Measurements from ENCODE around the gene CRIM1.

Gene CRIM1

DNA sequence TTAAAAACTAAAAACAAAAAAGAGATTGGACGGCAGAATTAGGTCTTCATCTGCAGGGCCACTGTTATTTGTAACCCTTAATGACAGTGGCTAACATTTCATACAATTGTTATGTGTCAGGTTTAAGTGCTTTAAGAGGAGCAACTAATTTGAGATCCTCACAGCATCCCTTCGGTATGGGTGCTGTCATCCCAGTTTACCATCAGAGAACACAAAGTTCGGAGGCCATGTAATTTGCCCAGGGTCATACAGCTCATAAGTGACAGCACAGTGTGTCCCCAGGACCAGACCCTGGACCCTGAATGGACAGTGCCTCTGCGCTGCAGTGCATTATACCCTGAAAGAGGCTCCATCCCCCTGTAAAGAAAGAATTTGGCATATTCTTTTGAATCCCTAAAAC, 127.7 kb downstream of the CRIM1 start:
- DNase-seq, result no peak

DNA sequence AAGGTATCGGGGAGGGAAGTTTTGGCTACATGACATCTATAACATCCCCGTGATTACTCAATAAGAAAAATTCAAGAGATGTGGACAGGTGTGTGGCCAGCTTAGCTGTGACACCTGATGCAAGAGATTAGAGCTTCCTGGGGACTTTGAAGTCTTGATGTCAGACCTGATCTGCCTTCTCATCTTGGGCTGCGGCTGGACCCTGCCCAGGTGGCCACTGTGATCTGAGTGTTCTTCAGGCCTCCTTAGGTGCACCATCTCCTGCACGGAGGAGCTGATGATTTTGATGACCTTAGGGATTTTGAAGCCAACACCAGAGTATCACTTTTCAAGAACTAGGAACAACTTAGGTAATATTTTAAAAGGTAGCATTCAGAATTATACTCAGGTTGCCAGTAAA, 128.9 kb downstream of the CRIM1 start:
- DNase-seq, result no peak

DNA sequence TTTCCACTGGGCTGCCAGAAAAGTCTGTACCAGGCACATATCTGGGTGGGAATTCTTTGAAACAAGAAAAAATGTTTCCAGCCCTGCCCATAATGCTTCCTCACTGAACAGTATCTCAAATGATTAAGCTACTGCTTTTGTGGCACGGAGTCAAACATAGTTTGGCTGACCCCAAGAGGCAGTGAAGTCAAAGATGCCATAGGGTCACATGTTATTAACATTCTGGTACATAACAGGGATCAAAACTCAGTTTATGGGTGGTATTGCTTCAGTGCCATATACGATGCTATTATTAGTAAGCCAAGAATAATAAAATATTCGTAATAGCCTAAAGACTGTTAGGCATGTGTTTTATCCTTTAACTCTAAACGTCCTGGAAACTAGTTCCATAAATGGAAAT, 129.9 kb downstream of the CRIM1 start:
- DNase-seq, result no peak

DNA sequence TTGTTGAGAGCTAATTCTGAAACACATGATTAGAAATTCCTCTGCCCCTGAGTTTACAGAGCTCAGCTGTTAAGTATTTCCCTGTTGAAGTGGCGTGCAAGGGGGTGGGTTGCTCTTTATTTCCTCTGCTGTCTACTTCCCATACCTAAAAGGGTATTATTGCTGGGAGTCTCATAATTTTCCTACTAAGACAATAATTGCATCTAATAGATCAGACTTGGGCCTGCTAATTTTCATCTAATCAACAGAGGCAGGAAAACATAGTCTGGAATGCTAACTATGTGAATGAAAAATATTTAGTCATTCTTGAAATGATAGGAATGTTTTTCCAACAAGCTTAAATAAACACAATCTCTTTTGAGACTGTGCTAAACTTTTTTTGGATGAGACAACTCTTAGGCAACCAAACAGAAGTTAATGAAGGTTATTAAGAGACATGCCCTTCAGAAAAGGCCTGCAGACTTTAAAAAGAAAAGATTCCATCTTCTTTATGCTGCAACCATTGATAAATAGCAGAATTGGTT, 131.0 kb downstream of the CRIM1 start:
- no peak for DNase-seq

GRCh38 chr2:36487947-36488346, 132.4 kb downstream of the CRIM1 start:
- DNase-seq, result no peak

GRCh38 chr2:36489281-36489680, 133.7 kb downstream of the CRIM1 start:
- no peak for DNase-seq

DNA sequence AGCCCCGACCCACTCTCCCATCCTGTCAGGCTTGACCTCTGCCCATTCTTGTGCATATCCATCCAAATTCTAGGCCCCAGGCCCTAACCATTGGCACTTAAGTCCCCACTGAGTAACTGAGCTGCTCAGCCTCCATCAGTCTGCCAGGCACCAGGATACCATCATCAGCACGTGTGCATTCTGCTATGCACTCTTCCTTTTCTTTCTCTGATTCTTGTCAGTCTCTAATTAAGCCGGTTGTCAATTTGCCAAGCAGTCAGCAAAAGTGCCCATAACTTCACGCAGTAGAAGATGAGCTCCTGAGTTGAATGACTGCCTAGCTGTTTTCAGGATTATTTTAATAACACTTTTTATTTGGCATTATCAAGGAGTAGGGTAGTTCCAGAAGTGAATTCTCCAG, 135.2 kb downstream of the CRIM1 start:
- DNase-seq, result no peak

DNA sequence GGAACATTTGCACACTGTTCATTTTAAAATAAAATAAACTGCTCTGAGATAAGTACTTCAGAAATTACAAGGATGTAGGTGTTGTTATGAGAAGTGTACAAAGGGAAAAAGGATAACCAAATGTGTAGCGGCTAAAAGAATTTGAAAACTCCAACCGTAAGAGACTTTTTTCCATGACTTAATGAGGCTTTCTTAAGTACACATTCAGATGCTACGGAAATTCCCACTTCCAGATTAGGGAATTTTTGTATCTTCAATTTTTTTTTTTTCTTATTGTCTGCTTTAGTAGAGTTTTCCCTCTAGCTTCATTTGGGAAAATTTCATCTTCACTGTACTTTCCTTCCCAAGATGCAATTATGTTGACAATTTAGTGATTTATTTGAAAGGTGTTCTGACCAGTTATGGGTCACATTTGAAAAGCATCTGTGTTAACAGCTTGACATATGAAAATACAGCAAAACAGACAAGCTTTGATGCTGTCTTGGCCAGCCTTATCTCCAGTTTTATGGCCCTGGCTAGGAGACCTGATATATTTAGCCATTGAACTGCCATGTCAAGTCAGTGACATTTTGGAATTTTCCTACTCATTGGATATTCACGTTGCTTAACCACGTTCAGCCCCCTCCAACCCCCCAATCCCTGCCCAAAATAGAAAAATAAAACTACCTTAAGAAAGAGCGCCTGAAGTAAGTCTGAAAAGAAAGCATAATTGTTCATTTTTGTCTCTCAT, 136.8 kb downstream of the CRIM1 start:
- DNase-seq, result no peak

DNA sequence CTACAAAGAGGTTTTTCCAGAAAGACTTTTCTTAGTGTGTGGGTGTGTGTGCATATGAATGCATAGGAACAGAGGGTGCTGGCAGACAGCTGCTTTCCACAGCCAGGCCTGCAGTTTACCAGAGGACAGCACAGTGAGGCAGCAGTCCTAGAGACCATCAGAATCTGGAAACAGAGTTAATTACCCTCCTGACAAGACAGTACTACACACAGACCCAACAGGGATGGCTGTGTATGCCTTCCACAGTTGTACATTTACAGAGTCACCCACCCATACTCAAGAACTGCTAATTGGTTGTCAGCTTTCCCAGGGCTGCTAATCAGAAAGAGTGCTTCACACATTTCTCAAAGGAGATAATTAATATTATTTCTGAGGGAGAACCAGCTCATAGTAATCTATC, 137.7 kb downstream of the CRIM1 start:
- no peak for DNase-seq

DNA sequence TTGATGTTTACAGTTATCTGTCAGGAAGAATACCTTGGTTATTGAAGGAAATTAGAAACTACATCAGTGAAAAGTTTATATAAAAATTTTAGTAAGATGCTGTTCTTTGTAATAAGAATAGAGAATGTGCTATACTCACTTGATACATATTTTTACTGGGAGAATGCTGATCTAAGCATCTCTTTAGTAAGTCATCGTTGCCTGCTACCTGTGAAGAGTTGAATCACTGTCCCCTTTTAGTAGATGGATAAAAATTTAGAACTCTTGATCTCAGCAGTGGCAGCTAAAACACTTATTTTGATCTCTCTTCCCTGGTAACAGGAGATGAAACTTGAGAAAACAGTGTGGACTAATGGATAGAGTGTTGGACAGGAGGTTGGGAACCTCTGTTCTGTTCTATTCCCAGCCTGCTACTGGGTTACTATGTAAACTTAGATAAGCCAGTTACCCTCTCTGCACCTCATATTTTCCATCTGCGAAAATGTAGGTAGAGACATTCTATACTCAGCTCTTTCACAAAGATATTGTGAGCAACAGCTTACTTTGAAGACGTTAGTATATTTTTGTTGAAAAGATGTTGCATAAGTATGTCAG, 142.1 kb downstream of the CRIM1 start:
- no peak for DNase-seq

- no peak for DNase-seq
These were observed 143.7 kb downstream of the CRIM1 start for GRCh38 chr2:36499128-36499820.

GRCh38 chr2:36500072-36500471, 144.5 kb downstream of the CRIM1 start:
- no peak for DNase-seq

GRCh38 chr2:36502081-36502480, 146.5 kb downstream of the CRIM1 start:
- DNase-seq, result no peak

DNA sequence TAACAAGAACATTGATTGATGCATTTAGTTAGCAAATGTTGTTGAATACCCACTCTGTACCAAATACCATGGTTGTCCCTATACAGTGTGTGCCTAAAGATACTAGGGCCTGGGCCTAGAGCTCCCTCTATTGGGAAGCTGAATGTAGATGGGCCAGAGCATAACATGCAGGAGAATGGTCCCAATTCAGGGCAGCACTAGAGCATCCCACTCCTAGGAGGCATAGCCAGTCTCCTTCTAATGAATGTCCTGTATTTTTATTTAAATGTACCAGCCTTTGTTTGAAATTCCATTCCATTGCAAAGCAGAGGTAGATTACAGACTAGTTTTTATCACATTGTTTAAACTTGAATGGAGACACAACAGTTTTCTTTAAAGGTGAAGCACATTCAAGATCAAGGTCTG, 151.8 kb downstream of the CRIM1 start:
- peak; percentile 20 for DNase-seq

GRCh38 chr2:36509075-36509474, 153.5 kb downstream of the CRIM1 start:
- DNase-seq, result no peak

GRCh38 chr2:36511858-36512603, 156.5 kb downstream of the CRIM1 start:
- DNase-seq, result no peak

- DNase-seq, result no peak
These were observed 157.1 kb downstream of the CRIM1 start for GRCh38 chr2:36512705-36513104.

DNA sequence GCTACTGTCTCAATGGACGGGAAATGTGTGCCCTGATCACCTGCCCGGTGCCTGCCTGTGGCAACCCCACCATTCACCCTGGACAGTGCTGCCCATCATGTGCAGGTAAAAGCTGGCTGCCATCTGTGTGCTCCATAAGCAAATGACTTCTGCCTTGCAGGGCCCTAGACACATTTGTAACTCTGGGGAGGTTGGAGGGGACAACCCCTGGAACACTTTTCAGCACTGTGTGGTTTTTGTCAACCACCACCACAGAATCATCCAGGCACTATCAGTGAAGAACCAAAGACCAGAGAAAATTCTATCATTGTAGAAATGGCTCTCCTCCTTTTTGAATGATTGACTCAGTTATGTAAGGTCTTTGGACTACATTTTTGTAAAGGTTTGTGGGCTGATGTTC, 158.1 kb downstream of the CRIM1 start:
- no peak for DNase-seq

DNA sequence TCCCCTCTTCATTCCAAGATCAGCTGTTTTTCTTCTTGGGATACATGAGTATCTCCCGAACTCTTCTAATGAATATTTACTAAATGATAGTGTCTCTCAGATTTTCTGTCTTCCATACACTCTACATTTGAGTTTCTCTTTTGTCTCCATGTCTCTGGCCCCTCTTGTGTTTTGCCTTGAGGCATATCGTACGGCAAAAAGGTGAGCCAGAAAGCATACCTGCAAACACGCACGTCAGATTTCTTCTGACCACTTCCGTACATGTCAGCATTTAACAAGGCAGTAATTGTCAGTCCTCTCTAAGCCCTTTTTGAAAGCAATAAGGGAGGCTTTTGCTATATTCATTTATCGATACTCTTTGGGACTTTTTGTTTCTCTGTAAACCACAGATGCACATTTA, 160.0 kb downstream of the CRIM1 start:
- no peak for DNase-seq

- no peak for DNase-seq
These were observed 160.7 kb downstream of the CRIM1 start for GRCh38 chr2:36516136-36516870.

GRCh38 chr2:36520431-36520830, 164.9 kb downstream of the CRIM1 start:
- no peak for DNase-seq

GRCh38 chr2:36523153-36523552, 167.6 kb downstream of the CRIM1 start:
- DNase-seq, result no peak

GRCh38 chr2:36525245-36525644, 169.7 kb downstream of the CRIM1 start:
- DNase-seq, result no peak
